Adrenal gland (tissue), 12 donors: ENCODE results near the gene SLC15A1. TPM values are rescaled to one million over a fixed set of nuclear protein-coding genes. Genes with fewer than 3 reads are reported as not detected.
A peak's percentile ranks its signal among the peaks of the same experiment; 100 is the strongest.
"Not testable (repeated sequence)": the region's sequence is repeated elsewhere in the genome, so short reads cannot be mapped to it uniquely, and the experiment has no call there.

Experiments
- DNase-seq, 7 donors: peaks; one replicate each; pipeline ENCODE4 v3.0.0-alpha.2; 2019 to 2020
- H3K27ac ChIP-seq, 5 donors: fragments of 200-600 bp; sonication (generic) in 4 of 5; 1 replicate in 3 of 5; 2 replicates in 2 of 5; pipeline versions ENCODE4 v1.5.1 to v1.8.0; 2016 to 2020; ENCODE audit warnings: mild to moderate bottlenecking in 1 of 5
- H3K27me3 ChIP-seq: fragments of 200-600 bp; 2 replicates; pipeline ENCODE4 v1.8.0; 2021
- H3K36me3 ChIP-seq, 2 donors: fragments of 200-600 bp; replicated peaks in 1 of 2; 1 replicate in 1 of 2; 2 replicates in 1 of 2; pipeline versions ENCODE4 v1.5.1 to v1.8.0; 2018 to 2022
- H3K4me1 ChIP-seq, 2 donors: fragments of 200-600 bp; replicated peaks in 1 of 2; 1 replicate in 1 of 2; 2 replicates in 1 of 2; pipeline versions ENCODE4 v1.5.1 to v1.8.0; 2018 to 2021
- H3K4me3 ChIP-seq, 4 donors: fragments of 200-600 bp; sonication (generic) in 3 of 4; one replicate each; pipeline ENCODE4 v1.5.1; 2016 to 2018
- H3K9me3 ChIP-seq, 3 donors: fragments of 200-600 bp; sonication (generic) in 1 of 3; replicated peaks in 1 of 3; 1 replicate in 2 of 3; 2 replicates in 1 of 3; pipeline versions ENCODE4 v1.5.1 to v1.8.0; 2016 to 2021
- CTCF ChIP-seq, 6 experiments: fragments of 450-650 bp in 4 of 6; fragments of 200-600 bp in 2 of 6; sonication (generic) in 1 of 6; IDR thresholded peaks; 1 replicate in 5 of 6; 2 replicates in 1 of 6; pipeline versions ENCODE4 v1.5.1 to v1.8.0; 2016 to 2021; ENCODE audit warnings: antibody characterized with exemption in 6 of 6, mild to moderate bottlenecking in 2 of 6, moderate library complexity in 1 of 6
- POLR2A ChIP-seq, 2 donors: fragments of 450-650 bp; IDR thresholded peaks; one replicate each; pipeline ENCODE4 v1.6.1; 2017; ENCODE audit warnings: antibody characterized with exemption in 2 of 2, mild to moderate bottlenecking in 2 of 2, moderate library complexity in 1 of 2
- WGBS, 4 donors: extraction: QIAGEN DNeasy Blood & Tissue Kit in 2 of 4; methylation state at CpG; one replicate each; pipeline versions ENCODE4 v1.1.5 to v1.1.7; 2013 to 2017; 5-methylcytosine and 5-hydroxymethylcytosine counted together
- intact Hi-C, 2 donors: fragments of 100-400 bp; cut with DNase I; formaldehyde crosslinking; loops; one replicate each; pipeline versions ENCODE4 v1.14.1 to v1.15.0; 2022 to 2023
- polyA plus RNA-seq, 3 donors: library from polyadenylated mRNA; stranded (reverse); fragments of 200-250 nt in 2 of 3; fragments of 350-450 nt in 1 of 3; fragmentation: Illumina TruSeq in 1 of 3; extraction: RNeasy Lipid Tissue Mini Kit (QIAGEN cat#74804) in 1 of 3; gene quantifications; one replicate each; pipeline ENCODE4 v1.2.3, GENCODE V29; 2013 to 2014
- total RNA-seq, 9 donors: library from RNA; depleted of rRNA in 4 of 9; stranded (reverse); fragments of >200 nt in 4 of 9; fragments of 120-200 nt in 1 of 9; fragmentation: NEBNext Ultra II Directional in 1 of 9; extraction: Animal tissue kit (Norgen Biotek cat#: 25700) in 1 of 9; gene quantifications; one replicate each; pipeline versions ENCODE4 v1.1.0 to v1.2.4, GENCODE V29; 2013 to 2023
- donor health status: healthy with polysubstance abuse.
- donor health status: Bipolar disorder and iron deficiency.
- donor health status: DM: yes; HTN: yes; CAD: no.
- donor health status: DM: no; HTN: no; CAD: no.
- donor health status: DM: no; HTN: no; CAD: no.
- donor health status: DM: yes; HTN: yes; CAD: no.

The SLC15A1 gene
- total and polyA plus RNA-seq, 12 donors: 0.06 to 0.17 (median 0.07) TPM; not detected in 8

- Histone ChIP-seq H3K36me3 (no peaks in the 10 kb centered on the region), H3K27ac (no peak overlapping the region), H3K4me3 (no peak overlapping the region), H3K4me1 (peaks cover 8 to 10% of the 10 kb centered on the region in 2 donors), H3K9me3 (no peaks in the 10 kb centered on the region), H3K27me3 (peaks cover 24% of the 10 kb centered on the region)
- intact Hi-C loops: no loop called here
- WGBS, 4 donors: 56 to 62% (median 57%) methylated on average over 2 of the region's 2 CpGs
- DNase-seq: no peak
- no peak for TF ChIP-seq POLR2A (IDR thresholded peaks at IDR 0.05)
- TF ChIP-seq CTCF (IDR thresholded peaks at IDR 0.05): no peak
Observed at GRCh38 chr13:98755116-98755515, 2.6 kb upstream of the SLC15A1 start.

- H3K9me3 ChIP-seq, intact Hi-C loops, H3K4me1 ChIP-seq, H3K36me3 ChIP-seq, H3K27ac ChIP-seq, H3K4me3 ChIP-seq, DNase-seq: not testable (repeated sequence)
- peaks cover 24% of the 10 kb centered on the region for H3K27me3 ChIP-seq
- 89 to 91% (median 90%) methylated on average over 4 of the region's 4 CpGs for WGBS, 4 donors
Observed at GRCh38 chr13:98754468-98754867, 2.0 kb upstream of the SLC15A1 start.

GRCh38 chr13:98751861-98752466 lies 508 bp downstream of the SLC15A1 start:
- DNase-seq: peak in 1 of 7 donors; percentile 6
- Histone ChIP-seq H3K27ac (no peak overlapping the region), H3K36me3 (no peaks in the 10 kb centered on the region), H3K9me3 (no peaks in the 10 kb centered on the region), H3K4me3 (peak overlapping the region in 2 of 4 donors; percentile 19 to 50), H3K4me1 (peaks cover 8 to 10% of the 10 kb centered on the region in 2 donors), H3K27me3 (peaks cover 24% of the 10 kb centered on the region)
- 4 to 10% (median 6%) methylated on average over 2 to 36 of the region's 36 CpGs for WGBS, 4 donors
- intact Hi-C loops: no loop called here
- TF ChIP-seq POLR2A (IDR thresholded peaks at IDR 0.05): no peak
- TF ChIP-seq CTCF (IDR thresholded peaks at IDR 0.05): no peak

DNA sequence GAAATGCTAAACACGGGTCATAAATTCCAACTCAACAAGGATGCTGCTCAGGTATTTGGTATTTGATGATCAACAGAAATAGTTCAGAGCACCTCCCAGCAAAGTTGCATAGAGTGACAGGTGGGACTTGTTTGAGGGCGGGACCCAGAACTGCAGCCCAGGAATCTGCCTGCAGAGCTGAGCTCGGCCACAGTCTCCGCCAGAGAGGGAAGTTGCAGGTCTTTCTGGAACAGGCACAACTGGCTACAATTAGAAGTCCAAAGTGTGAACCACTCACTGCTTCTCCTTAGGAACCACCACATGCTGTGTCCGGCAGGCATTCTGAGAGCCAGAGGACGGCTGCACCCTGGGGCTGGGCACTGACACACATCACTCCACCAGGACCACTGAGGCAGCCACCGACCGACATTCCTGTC lies 1.1 kb downstream of the SLC15A1 start:
- intact Hi-C loops: no loop called here
- no peak overlapping the region for H3K4me3 ChIP-seq
- H3K9me3 ChIP-seq: no peaks in the 10 kb centered on the region
- H3K27ac ChIP-seq: no peak overlapping the region
- H3K36me3 ChIP-seq: no peaks in the 10 kb centered on the region
- H3K4me1 ChIP-seq: peaks cover 8 to 10% of the 10 kb centered on the region in 2 donors
- peaks cover 24% of the 10 kb centered on the region for H3K27me3 ChIP-seq
- WGBS, 4 donors: 50 to 66% (median 58%) methylated on average over 6 to 8 of the region's 8 CpGs
- DNase-seq: no peak
- TF ChIP-seq POLR2A (IDR thresholded peaks at IDR 0.05) (no peak), CTCF (IDR thresholded peaks at IDR 0.05) (no peak)

DNA sequence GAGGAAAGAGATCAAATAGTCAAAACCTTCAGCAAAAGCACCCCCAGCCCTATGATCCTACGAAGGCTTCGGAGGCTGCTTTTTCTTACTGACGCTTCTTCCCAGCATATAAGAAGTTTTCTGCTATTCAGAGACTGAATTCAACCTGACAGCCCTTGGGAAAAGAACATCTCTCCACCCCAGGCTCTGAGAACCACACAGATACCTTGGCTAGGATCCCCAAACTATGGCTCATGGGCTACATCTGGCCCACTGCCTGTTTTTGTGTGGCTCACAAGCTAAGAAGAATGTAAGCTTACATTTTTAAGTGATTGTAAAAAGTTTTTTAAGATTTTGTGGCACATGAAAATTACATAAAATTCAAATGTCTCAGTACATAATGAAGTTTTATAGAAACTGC lies 3.0 kb downstream of the SLC15A1 start:
- Histone ChIP-seq H3K36me3 (no peaks in the 10 kb centered on the region), H3K4me1 (peaks cover 8 to 10% of the 10 kb centered on the region in 2 donors), H3K27me3 (peaks cover 24% of the 10 kb centered on the region), H3K27ac (no peak overlapping the region), H3K9me3 (no peaks in the 10 kb centered on the region), H3K4me3 (no peak overlapping the region)
- intact Hi-C loops: no loop called here
- WGBS, 4 donors: 64 to 84% (median 82%) methylated on average over 3 of the region's 3 CpGs
- no peak for TF ChIP-seq CTCF (IDR thresholded peaks at IDR 0.05)
- no peak for TF ChIP-seq POLR2A (IDR thresholded peaks at IDR 0.05)
- peak in 1 of 7 donors; percentile 20 for DNase-seq
